Activated naive CD8-positive, alpha-beta T cell treated with anti-CD3 and anti-CD28 coated beads, Interleukin-2, amount 50 U/mL, for 24 hours (primary cell): ENCODE results near the gene CHD6.

ENCODE experiments used
- ATAC-seq: fragments of 150-1000 bp; cut with Tn5 transposase; one replicate; pipeline ENCODE4 v1.10.0; 2021
- DNase-seq: peaks from one replicate; pipeline ENCODE4 v3.0.0; 2021
- H3K27ac Mint-ChIP-seq: one replicate; pipeline ENCODE4 v1.8.0; 2021; ENCODE audit warnings: mild to moderate bottlenecking, mixed read lengths
- H3K27me3 Mint-ChIP-seq: one replicate; pipeline ENCODE4 v1.8.0; 2021; ENCODE audit warnings: mixed read lengths
- H3K36me3 Mint-ChIP-seq: one replicate; pipeline ENCODE4 v1.8.0; 2021; ENCODE audit warnings: low read depth, mixed read lengths
- H3K4me1 Mint-ChIP-seq: one replicate; pipeline ENCODE4 v1.8.0; 2021; ENCODE audit warnings: mixed read lengths
- H3K4me3 Mint-ChIP-seq: one replicate; pipeline ENCODE4 v1.8.0; 2021; ENCODE audit warnings: mild to moderate bottlenecking, moderate library complexity, mixed read lengths
- H3K9me3 Mint-ChIP-seq: one replicate; pipeline ENCODE4 v1.8.0; 2021; ENCODE audit warnings: mixed read lengths

Gene CHD6

GRCh38 chr20:41470362-41471095 is 147.6 kb downstream of the CHD6 start:
- peaks cover 2% of the 10 kb centered on the region for H3K4me1 Mint-ChIP-seq
- peaks cover 27% of the 10 kb centered on the region for H3K36me3 Mint-ChIP-seq
- no peaks in the 10 kb centered on the region for H3K9me3 Mint-ChIP-seq
- no peak for ATAC-seq
- no peak overlapping the region for H3K4me3 Mint-ChIP-seq
- no peak overlapping the region for H3K27ac Mint-ChIP-seq
- no peak for DNase-seq
- no peaks in the 10 kb centered on the region for H3K27me3 Mint-ChIP-seq

- ATAC-seq, result no peak
- H3K36me3 Mint-ChIP-seq, result peaks cover 28% of the 10 kb centered on the region
- no peak overlapping the region for H3K27ac Mint-ChIP-seq
These were observed 148.3 kb downstream of the CHD6 start for GRCh38 chr20:41469868-41470267.

GRCh38 chr20:41468994-41469600 is 149.1 kb downstream of the CHD6 start:
- no peaks in the 10 kb centered on the region for H3K27me3 Mint-ChIP-seq
- no peaks in the 10 kb centered on the region for H3K4me1 Mint-ChIP-seq
- ATAC-seq, result no peak
- H3K4me3 Mint-ChIP-seq, result no peak overlapping the region
- peaks cover 34% of the 10 kb centered on the region for H3K36me3 Mint-ChIP-seq
- no peak overlapping the region for H3K27ac Mint-ChIP-seq
- DNase-seq, result no peak
- H3K9me3 Mint-ChIP-seq, result peaks cover 4% of the 10 kb centered on the region

More at GRCh38 chr20:41469868-41470267, 148.3 kb downstream of the CHD6 start:
- no peak for DNase-seq
- Mint-ChIP-seq H3K9me3 (peaks cover 2% of the 10 kb centered on the region), H3K27me3 (no peaks in the 10 kb centered on the region), H3K4me3 (no peak overlapping the region), H3K4me1 (no peaks in the 10 kb centered on the region)

GRCh38 chr20:41467690-41468089 is 150.5 kb downstream of the CHD6 start:
- no peaks in the 10 kb centered on the region for H3K27me3 Mint-ChIP-seq
- no peak for ATAC-seq
- no peak overlapping the region for H3K4me3 Mint-ChIP-seq
- peaks cover 37% of the 10 kb centered on the region for H3K36me3 Mint-ChIP-seq
- no peak for DNase-seq
- H3K27ac Mint-ChIP-seq, result no peak overlapping the region
- H3K9me3 Mint-ChIP-seq, result peaks cover 4% of the 10 kb centered on the region
- no peaks in the 10 kb centered on the region for H3K4me1 Mint-ChIP-seq

GRCh38 chr20:41467220-41467619 is 151.0 kb downstream of the CHD6 start:
- ATAC-seq (no peak), DNase-seq (no peak)
- peaks cover 3% of the 10 kb centered on the region for H3K4me1 Mint-ChIP-seq
- peaks cover 37% of the 10 kb centered on the region for H3K36me3 Mint-ChIP-seq
- H3K27me3 Mint-ChIP-seq, result no peaks in the 10 kb centered on the region
- H3K4me3 Mint-ChIP-seq, result no peak overlapping the region
- no peak overlapping the region for H3K27ac Mint-ChIP-seq
- peaks cover 4% of the 10 kb centered on the region for H3K9me3 Mint-ChIP-seq

- Mint-ChIP-seq H3K36me3 (peaks cover 33% of the 10 kb centered on the region), H3K9me3 (peaks cover 4% of the 10 kb centered on the region), H3K4me1 (peaks cover 3% of the 10 kb centered on the region)
These were observed 154.6 kb downstream of the CHD6 start for GRCh38 chr20:41463567-41463966.

GRCh38 chr20:41462372-41463161 is 155.6 kb downstream of the CHD6 start:
- DNase-seq, result no peak
- no peak overlapping the region for H3K4me3 Mint-ChIP-seq
- no peaks in the 10 kb centered on the region for H3K27me3 Mint-ChIP-seq
- no peak overlapping the region for H3K27ac Mint-ChIP-seq
- peaks cover 4% of the 10 kb centered on the region for H3K9me3 Mint-ChIP-seq
- H3K36me3 Mint-ChIP-seq, result peaks cover 26% of the 10 kb centered on the region
- ATAC-seq, result peak; percentile 33
- H3K4me1 Mint-ChIP-seq, result peaks cover 3% of the 10 kb centered on the region

More at GRCh38 chr20:41463567-41463966, 154.6 kb downstream of the CHD6 start:
- no peaks in the 10 kb centered on the region for H3K27me3 Mint-ChIP-seq
- no peak overlapping the region for H3K4me3 Mint-ChIP-seq
- DNase-seq (no peak), ATAC-seq (no peak)
- no peak overlapping the region for H3K27ac Mint-ChIP-seq

- ATAC-seq (no peak), DNase-seq (no peak)
- H3K4me1 Mint-ChIP-seq, result peaks cover 3% of the 10 kb centered on the region
- H3K4me3 Mint-ChIP-seq, result no peak overlapping the region
- no peaks in the 10 kb centered on the region for H3K9me3 Mint-ChIP-seq
- no peak overlapping the region for H3K27ac Mint-ChIP-seq
- no peaks in the 10 kb centered on the region for H3K27me3 Mint-ChIP-seq
- H3K36me3 Mint-ChIP-seq, result peaks cover 14% of the 10 kb centered on the region
These were observed 159.4 kb downstream of the CHD6 start for GRCh38 chr20:41458761-41459160.

- Mint-ChIP-seq H3K36me3 (peaks cover 11% of the 10 kb centered on the region), H3K27me3 (no peaks in the 10 kb centered on the region), H3K4me3 (no peak overlapping the region), H3K4me1 (peaks cover 1% of the 10 kb centered on the region), H3K27ac (no peak overlapping the region), H3K9me3 (no peaks in the 10 kb centered on the region)
- no peak for ATAC-seq
- no peak for DNase-seq
These were observed 160.9 kb downstream of the CHD6 start for GRCh38 chr20:41457173-41457857.

GRCh38 chr20:41456351-41456750 is 161.8 kb downstream of the CHD6 start:
- no peaks in the 10 kb centered on the region for H3K4me1 Mint-ChIP-seq
- no peak overlapping the region for H3K27ac Mint-ChIP-seq
- H3K4me3 Mint-ChIP-seq, result no peak overlapping the region
- H3K36me3 Mint-ChIP-seq, result peaks cover 7% of the 10 kb centered on the region
- no peaks in the 10 kb centered on the region for H3K27me3 Mint-ChIP-seq
- no peak for ATAC-seq
- no peaks in the 10 kb centered on the region for H3K9me3 Mint-ChIP-seq
- no peak for DNase-seq

- no peak overlapping the region for H3K4me3 Mint-ChIP-seq
- H3K27ac Mint-ChIP-seq, result no peak overlapping the region
- peaks cover 6% of the 10 kb centered on the region for H3K36me3 Mint-ChIP-seq
- DNase-seq (no peak), ATAC-seq (no peak)
- H3K9me3 Mint-ChIP-seq, result no peaks in the 10 kb centered on the region
- H3K4me1 Mint-ChIP-seq, result no peaks in the 10 kb centered on the region
- no peaks in the 10 kb centered on the region for H3K27me3 Mint-ChIP-seq
These were observed 163.9 kb downstream of the CHD6 start for GRCh38 chr20:41454250-41454649.

GRCh38 chr20:41453010-41453950 is 164.9 kb downstream of the CHD6 start:
- Mint-ChIP-seq H3K27me3 (no peaks in the 10 kb centered on the region), H3K9me3 (no peaks in the 10 kb centered on the region), H3K27ac (no peak overlapping the region), H3K4me3 (no peak overlapping the region), H3K4me1 (no peaks in the 10 kb centered on the region), H3K36me3 (peaks cover 6% of the 10 kb centered on the region)
- DNase-seq, result no peak
- ATAC-seq, result no peak

- no peak for DNase-seq
- Mint-ChIP-seq H3K27me3 (no peaks in the 10 kb centered on the region), H3K4me1 (no peaks in the 10 kb centered on the region), H3K9me3 (no peaks in the 10 kb centered on the region), H3K4me3 (no peak overlapping the region), H3K36me3 (peaks cover 14% of the 10 kb centered on the region), H3K27ac (no peak overlapping the region)
- no peak for ATAC-seq
These were observed 166.0 kb downstream of the CHD6 start for GRCh38 chr20:41452226-41452625.
